K562 (cell line): ENCODE measurements around the gene ZBTB2. TPM values are rescaled to one million over a fixed set of nuclear protein-coding genes. Genes with fewer than 3 reads are reported as not detected.
A peak's percentile ranks its signal among the peaks of the same experiment; 100 is the strongest.

Experiments
- BCOR ChIP-seq: fragments of 450-650 bp; IDR thresholded peaks from 2 replicates; pipeline ENCODE4 v1.6.1; 2016
- EGR1 ChIP-seq: fragments of 450-650 bp; conservative IDR thresholded peaks from 2 replicates; pipeline ENCODE4 v1.6.1; 2017; ENCODE audit warnings: mild to moderate bottlenecking
- HCFC1 ChIP-seq: IDR thresholded peaks from 2 replicates; pipeline ENCODE4 v1.6.1; 2012; ENCODE audit warnings: low read depth, low read length, improper control_type of control experiment
- MIER1 ChIP-seq: fragments of 450-650 bp; IDR thresholded peaks from 2 replicates; pipeline ENCODE4 v1.6.1; 2016; ENCODE audit warnings: antibody characterized with exemption, mild to moderate bottlenecking, low read depth
- MYNN ChIP-seq, 2 experiments: sonication (generic); formaldehyde crosslinking in 1 of 2; IDR thresholded peaks; 2 replicates each; pipeline versions ENCODE4 v1.5.0 to v1.6.1; 2016 to 2020; ENCODE audit warnings: antibody characterized with exemption in 1 of 2, missing genetic modification reagents in 1 of 2
- NCOA2 ChIP-seq, 2 experiments: fragments of 450-650 bp; IDR thresholded peaks; 2 replicates each; pipeline ENCODE4 v1.6.1; 2018; ENCODE audit warnings: mild to moderate bottlenecking in 2 of 2, moderate library complexity in 1 of 2; ENCODE audit not compliant: partially characterized antibody in 2 of 2
- PHF8 ChIP-seq: fragments of 200-600 bp; sonication (generic); IDR thresholded peaks from 2 replicates; pipeline ENCODE4 v1.6.1; 2012; ENCODE audit warnings: mixed run types, mild to moderate bottlenecking, inconsistent platforms, low read length, moderate library complexity, borderline replicate concordance
- RAD51 ChIP-seq: fragments of 450-650 bp; IDR thresholded peaks from 2 replicates; pipeline ENCODE4 v1.7.1; 2016; ENCODE audit warnings: low read depth, mild to moderate bottlenecking, borderline replicate concordance
- RBM25 ChIP-seq: fragments of 200-400 bp; formaldehyde crosslinking; IDR thresholded peaks from 2 replicates; pipeline ENCODE4 v1.6.1; 2018; ENCODE audit warnings: low read length, low read depth, moderate library complexity; ENCODE audit not compliant: severe bottlenecking
- SLC30A9 ChIP-seq: fragments of 250-450 bp; sonication (Bioruptor Pico); IDR thresholded peaks from 2 replicates; pipeline ENCODE4 v1.8.0; 2022; ENCODE audit warnings: mild to moderate bottlenecking, moderate library complexity
- SMAD4 ChIP-seq: fragments of 250-450 bp; sonication (Bioruptor Pico); conservative IDR thresholded peaks from 2 replicates; pipeline ENCODE4 v1.8.0; 2021; ENCODE audit warnings: inconsistent platforms, mild to moderate bottlenecking, moderate library complexity
- THRAP3 ChIP-seq: fragments of 450-650 bp; IDR thresholded peaks from 2 replicates; pipeline ENCODE4 v1.6.1; 2016; ENCODE audit warnings: mild to moderate bottlenecking, inconsistent platforms, borderline replicate concordance
- U2AF2 ChIP-seq: fragments of 200-400 bp; formaldehyde crosslinking; optimal IDR thresholded peaks from 2 replicates; pipeline ENCODE3; 2017; ENCODE audit warnings: low read depth, mild to moderate bottlenecking, low read length
- XRCC4 ChIP-seq: IDR thresholded peaks from one replicate; pipeline ENCODE4 v1.6.1; 2011; ENCODE audit not compliant: insufficient read depth, insufficient read length; ENCODE audit errors: extremely low read depth
- ZNF165 ChIP-seq: fragments of 250-450 bp; sonication (Bioruptor Pico); IDR thresholded peaks from 2 replicates; pipeline ENCODE4 v1.4.0; 2020; ENCODE audit warnings: borderline replicate concordance
- ZNF197 ChIP-seq: fragments of 200-800 bp; sonication (Bioruptor generic); IDR thresholded peaks from 2 replicates; pipeline ENCODE4 v1.6.1; 2016; ENCODE audit warnings: low read depth, missing genetic modification characterization, missing compliant biosample characterization
- ZNF431 ChIP-seq: sonication (generic); formaldehyde crosslinking; IDR thresholded peaks from 2 replicates; pipeline ENCODE4 v1.8.0; 2022; ENCODE audit warnings: mild to moderate bottlenecking, missing genetic modification reagents
- ZNF589 ChIP-seq: fragments of 200-800 bp; sonication (Bioruptor generic); IDR thresholded peaks from 2 replicates; pipeline ENCODE4 v1.6.1; 2016; ENCODE audit warnings: low read depth, missing genetic modification characterization, missing compliant biosample characterization
- polyA plus RNA-seq, 8 experiments: library from polyadenylated mRNA; depleted of rRNA in 4 of 8; stranded (reverse) in 5 of 8; unstranded in 3 of 8; fragments of >200 nt; fragmentation: Nextera tagmentation in 2 of 8; fragmentation: Illumina TruSeq in 1 of 8; extraction: Ambion mirVana in 2 of 8; extraction: Trizol in 1 of 8; gene quantifications; 2 replicates each; pipeline versions ENCODE4 v1.2.1 to v1.2.3, GENCODE V29; 2011 to 2014; ENCODE audit warnings: inconsistent platforms in 1 of 8, missing spikeins in 1 of 8
- total RNA-seq, 7 experiments: library from RNA; depleted of rRNA in 6 of 7; stranded (reverse); fragments of >200 nt in 6 of 7; fragmentation: Illumina TruSeq in 2 of 7; extraction: Trizol in 2 of 7; gene quantifications; 2 replicates each; pipeline versions ENCODE4 v1.2.1 to v1.2.3, GENCODE V29; 2011 to 2021; ENCODE audit warnings: low replicate concordance in 1 of 7
- TF ChIP-seq, protein P1 (sequence below): fragments of 250-450 bp; sonication (Bioruptor Pico); IDR thresholded peaks from 2 replicates; pipeline ENCODE4 v1.8.0; 2021; ENCODE audit warnings: borderline replicate concordance, mild to moderate bottlenecking, moderate library complexity; ENCODE audit not compliant: poor library complexity, severe bottlenecking
- TF ChIP-seq, protein P2 (sequence below), 2 experiments: fragments of 250-450 bp in 1 of 2; fragments of 450-650 bp in 1 of 2; sonication (Bioruptor Pico) in 1 of 2; IDR thresholded peaks; 2 replicates each; pipeline versions ENCODE4 v1.6.1 to v1.8.0; 2016 to 2021; ENCODE audit warnings: mild to moderate bottlenecking in 2 of 2, moderate library complexity in 2 of 2, missing compliant biosample characterization in 1 of 2, missing genetic modification characterization in 1 of 2
- TF ChIP-seq, protein P3 (sequence below): sonication (generic); formaldehyde crosslinking; IDR thresholded peaks from 2 replicates; pipeline ENCODE4 v1.8.0; 2022; ENCODE audit warnings: mild to moderate bottlenecking, missing genetic modification reagents

The ZBTB2 gene
- total and polyA plus RNA-seq, 9 of the 15 experiments (the other 6 are each of a cell fraction or from before 2014, with no cell fraction given) = 5.1 to 26.2 (median 16.4) TPM

DNA sequence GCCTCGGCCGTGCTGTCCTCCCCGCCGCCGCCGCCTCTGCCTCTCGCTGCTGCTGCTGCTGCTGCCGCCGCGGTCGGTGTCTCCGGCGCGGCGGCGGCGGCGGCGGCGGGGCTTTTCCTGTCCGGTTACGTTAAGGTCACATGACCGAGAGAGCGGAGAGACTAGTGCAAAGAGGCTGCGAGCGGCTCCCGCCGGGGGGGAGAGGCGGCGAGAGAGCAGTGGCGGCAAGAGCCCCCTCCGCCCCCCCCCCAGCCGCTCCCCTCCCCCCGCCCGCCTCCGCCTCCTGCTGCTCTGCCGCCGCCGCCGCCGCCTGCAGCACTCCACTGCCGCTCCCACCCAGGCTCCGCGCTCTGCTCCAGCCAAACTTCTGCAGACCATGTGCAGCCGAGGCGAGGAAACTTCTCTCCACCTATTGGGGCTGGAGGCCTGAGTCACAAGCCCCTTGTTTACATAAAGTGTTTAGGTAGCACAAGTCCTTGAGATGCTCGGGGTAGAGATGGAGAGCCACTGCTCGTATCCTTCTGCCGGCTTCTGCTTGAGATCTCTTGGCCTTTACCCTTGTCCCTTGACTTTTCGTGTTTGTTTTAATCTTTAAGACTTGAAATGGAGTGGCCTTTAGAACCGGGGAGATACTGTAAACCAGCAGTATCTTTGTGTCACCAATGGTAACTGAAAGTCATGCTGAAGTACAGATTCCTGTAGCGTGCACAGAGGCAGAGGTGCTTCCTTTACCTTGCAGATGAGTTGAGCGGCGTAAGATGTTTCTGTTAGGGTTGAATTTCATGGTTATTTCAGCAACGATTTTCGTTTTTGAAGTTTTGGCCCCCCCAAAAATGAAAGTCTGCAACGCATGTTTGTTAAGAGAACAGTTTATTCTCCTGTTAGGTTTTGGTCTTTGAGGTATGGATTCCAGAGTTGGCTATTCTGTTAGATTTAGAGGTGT lies at the start of gene ZBTB2 (continued):
- TF ChIP-seq ZNF431 (CRISPR knock-in tag) (0 out of 2 replicates have a peak, but pooled peaks have one; percentile 6), PHF8 (no peak), THRAP3 (0 out of 2 replicates have a peak, but pooled peaks have one; percentile 69), ZNF197 (CRISPR knock-in tag) (0 out of 2 replicates have a peak, but pooled peaks have one; percentile 5), SMAD4 (peak; percentile 87; the same call in 1 of the 2 replicates), BCOR (no peak), U2AF2 (no peak), NCOA2 (IDR thresholded peaks at IDR 0.05; ENCODE audit: partially characterized antibody in 2 of 2) (no peak), MYNN (IDR thresholded peaks at IDR 0.05) (peak; percentile 14; the same call in 1 of the 2 replicates), MYNN (CRISPR knock-in tag; IDR thresholded peaks at IDR 0.05) (no peak), RBM25 (no peak), RAD51 (no peak; the same call in 1 of the 2 replicates), EGR1 (no peak), MIER1 (no peak), SLC30A9 (CRISPR knock-in tag) (no peak), XRCC4 (no peak), HCFC1 (no peak), ZNF589 (CRISPR knock-in tag) (no peak), ZNF165 (CRISPR knock-in tag) (no peak)
- TF ChIP-seq, protein P1, sequence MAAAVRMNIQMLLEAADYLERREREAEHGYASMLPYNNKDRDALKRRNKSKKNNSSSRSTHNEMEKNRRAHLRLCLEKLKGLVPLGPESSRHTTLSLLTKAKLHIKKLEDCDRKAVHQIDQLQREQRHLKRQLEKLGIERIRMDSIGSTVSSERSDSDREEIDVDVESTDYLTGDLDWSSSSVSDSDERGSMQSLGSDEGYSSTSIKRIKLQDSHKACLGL (CRISPR knock-in tag) = no peak
- TF ChIP-seq, protein P2, sequence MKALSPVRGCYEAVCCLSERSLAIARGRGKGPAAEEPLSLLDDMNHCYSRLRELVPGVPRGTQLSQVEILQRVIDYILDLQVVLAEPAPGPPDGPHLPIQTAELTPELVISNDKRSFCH (CRISPR knock-in tag; IDR thresholded peaks at IDR 0.05) = no peak
- TF ChIP-seq, protein P2 (tag; IDR thresholded peaks at IDR 0.05) = 0 out of 2 replicates have a peak, but pooled peaks have one; percentile 4
- TF ChIP-seq, protein P3, sequence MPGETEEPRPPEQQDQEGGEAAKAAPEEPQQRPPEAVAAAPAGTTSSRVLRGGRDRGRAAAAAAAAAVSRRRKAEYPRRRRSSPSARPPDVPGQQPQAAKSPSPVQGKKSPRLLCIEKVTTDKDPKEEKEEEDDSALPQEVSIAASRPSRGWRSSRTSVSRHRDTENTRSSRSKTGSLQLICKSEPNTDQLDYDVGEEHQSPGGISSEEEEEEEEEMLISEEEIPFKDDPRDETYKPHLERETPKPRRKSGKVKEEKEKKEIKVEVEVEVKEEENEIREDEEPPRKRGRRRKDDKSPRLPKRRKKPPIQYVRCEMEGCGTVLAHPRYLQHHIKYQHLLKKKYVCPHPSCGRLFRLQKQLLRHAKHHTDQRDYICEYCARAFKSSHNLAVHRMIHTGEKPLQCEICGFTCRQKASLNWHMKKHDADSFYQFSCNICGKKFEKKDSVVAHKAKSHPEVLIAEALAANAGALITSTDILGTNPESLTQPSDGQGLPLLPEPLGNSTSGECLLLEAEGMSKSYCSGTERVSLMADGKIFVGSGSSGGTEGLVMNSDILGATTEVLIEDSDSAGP = no peak
